ENCODE measurements around the gene SCAF8. TPM values are rescaled to one million over a fixed set of nuclear protein-coding genes. Genes with fewer than 3 reads are reported as not detected.

The SCAF8 gene
- total RNA-seq, 1 donor from 2014 or later: 20.4 TPM

Other genes with a start within 250 kb of the SCAF8 start
- 24.5 TPM for gene CNKSR3, start 222.7 kb upstream of the SCAF8 start, total RNA-seq